ENCODE measurements around the gene RAB11FIP5.

- TF ChIP-seq ESRRG (CRISPR knock-in tag; IDR thresholded peaks at IDR 0.05) = no peak
- TF ChIP-seq, protein P1, sequence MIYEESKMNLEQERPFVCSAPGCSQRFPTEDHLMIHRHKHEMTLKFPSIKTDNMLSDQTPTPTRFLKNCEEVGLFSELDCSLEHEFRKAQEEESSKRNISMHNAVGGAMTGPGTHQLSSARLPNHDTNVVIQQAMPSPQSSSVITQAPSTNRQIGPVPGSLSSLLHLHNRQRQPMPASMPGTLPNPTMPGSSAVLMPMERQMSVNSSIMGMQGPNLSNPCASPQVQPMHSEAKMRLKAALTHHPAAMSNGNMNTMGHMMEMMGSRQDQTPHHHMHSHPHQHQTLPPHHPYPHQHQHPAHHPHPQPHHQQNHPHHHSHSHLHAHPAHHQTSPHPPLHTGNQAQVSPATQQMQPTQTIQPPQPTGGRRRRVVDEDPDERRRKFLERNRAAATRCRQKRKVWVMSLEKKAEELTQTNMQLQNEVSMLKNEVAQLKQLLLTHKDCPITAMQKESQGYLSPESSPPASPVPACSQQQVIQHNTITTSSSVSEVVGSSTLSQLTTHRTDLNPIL (CRISPR knock-in tag; IDR thresholded peaks at IDR 0.05; ENCODE audit: low read depth) = no peak
- TF ChIP-seq ARNTL (CRISPR knock-in tag; IDR thresholded peaks at IDR 0.05; ENCODE audit: borderline replicate concordance, low read depth) = no peak
Observed at GRCh38 chr2:73109431-73110167, 3.1 kb downstream of the RAB11FIP5 start.
